Rectal smooth muscle tissue (tissue), 1 donor: Measurements from ENCODE around the gene OR8G1.
"Not testable (repeated sequence)": the region's sequence is repeated elsewhere in the genome, so short reads cannot be mapped to it uniquely, and the experiment has no call there.

Source experiments
- H3K27ac ChIP-seq: one replicate; pipeline ENCODE4 v1.7.0; 2013; ENCODE audit warnings: low read depth, low read length, inconsistent platforms
- H3K27me3 ChIP-seq: one replicate; pipeline ENCODE4 v1.7.0; 2013; ENCODE audit warnings: low read length; ENCODE audit not compliant: control insufficient read depth, insufficient read depth
- H3K36me3 ChIP-seq: one replicate; pipeline ENCODE4 v1.7.0; 2013; ENCODE audit warnings: low read length; ENCODE audit not compliant: control insufficient read depth, insufficient read depth
- H3K4me1 ChIP-seq: one replicate; pipeline ENCODE4 v1.7.0; 2013; ENCODE audit warnings: low read length; ENCODE audit not compliant: control insufficient read depth, insufficient read depth
- H3K4me3 ChIP-seq: one replicate; pipeline ENCODE4 v1.7.0; 2013; ENCODE audit warnings: low read length
- H3K9ac ChIP-seq: one replicate; pipeline ENCODE4 v1.7.0; 2013; ENCODE audit warnings: low read length

The OR8G1 gene

DNA sequence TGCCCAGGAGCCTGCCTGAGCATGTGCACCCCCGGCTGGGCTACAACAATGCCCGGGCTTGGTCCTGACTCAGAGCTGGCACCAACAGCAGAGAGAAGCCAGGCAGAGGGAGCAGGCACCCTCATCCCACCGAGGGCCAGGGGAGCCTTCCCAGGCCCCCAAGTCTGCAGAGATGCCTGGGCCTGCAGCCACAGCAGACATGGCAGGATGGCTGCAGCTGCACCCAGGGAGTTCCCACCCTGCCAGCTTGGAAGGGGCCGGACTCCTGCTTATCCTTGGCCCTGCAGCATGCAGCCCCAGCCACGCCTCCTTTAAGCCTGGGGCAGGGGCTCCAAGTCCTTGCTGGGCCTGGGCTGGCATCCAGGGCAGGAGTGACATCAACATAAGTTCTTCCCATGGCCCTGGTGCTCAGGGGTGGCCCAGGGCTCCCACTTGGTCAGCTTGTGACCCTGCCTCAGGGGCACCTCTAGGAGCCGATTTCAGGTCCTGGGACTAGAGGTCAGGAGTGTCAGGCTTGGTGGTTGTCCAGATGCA is 31.0 kb upstream of the OR8G1 start:
- H3K4me1 ChIP-seq, result no peaks in the 10 kb centered on the region

DNA sequence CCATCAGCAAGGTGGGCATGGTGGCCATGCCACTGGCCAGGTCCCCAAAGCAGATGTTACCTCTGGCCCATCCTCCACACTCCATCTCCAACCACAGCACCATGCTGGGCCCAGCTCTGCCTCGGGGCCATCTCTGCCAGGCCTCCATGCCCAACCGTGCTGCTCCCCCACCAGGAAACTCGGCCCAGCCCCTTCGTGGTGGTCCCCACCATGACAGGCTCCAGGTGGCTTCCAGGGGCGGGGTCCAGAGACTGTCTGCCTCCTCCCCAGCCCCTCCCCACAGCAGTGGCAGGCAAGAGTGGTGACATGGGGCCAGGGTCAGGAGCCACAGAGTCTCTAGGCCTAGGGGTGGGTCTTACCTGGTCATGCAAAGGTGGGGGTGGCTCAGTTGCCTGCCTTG is 30.5 kb upstream of the OR8G1 start:
- Histone ChIP-seq H3K36me3 (no peaks in the 10 kb centered on the region), H3K27me3 (no peaks in the 10 kb centered on the region), H3K27ac (no peak overlapping the region), H3K4me3 (no peak overlapping the region), H3K9ac (no peak overlapping the region), H3K4me1 (no peaks in the 10 kb centered on the region)

More for the DNA sequence above, 31.0 kb upstream of the OR8G1 start:
- H3K4me3 ChIP-seq, result no peak overlapping the region
- H3K9ac ChIP-seq, result no peak overlapping the region
- no peak overlapping the region for H3K27ac ChIP-seq
- no peaks in the 10 kb centered on the region for H3K27me3 ChIP-seq
- no peaks in the 10 kb centered on the region for H3K36me3 ChIP-seq

DNA sequence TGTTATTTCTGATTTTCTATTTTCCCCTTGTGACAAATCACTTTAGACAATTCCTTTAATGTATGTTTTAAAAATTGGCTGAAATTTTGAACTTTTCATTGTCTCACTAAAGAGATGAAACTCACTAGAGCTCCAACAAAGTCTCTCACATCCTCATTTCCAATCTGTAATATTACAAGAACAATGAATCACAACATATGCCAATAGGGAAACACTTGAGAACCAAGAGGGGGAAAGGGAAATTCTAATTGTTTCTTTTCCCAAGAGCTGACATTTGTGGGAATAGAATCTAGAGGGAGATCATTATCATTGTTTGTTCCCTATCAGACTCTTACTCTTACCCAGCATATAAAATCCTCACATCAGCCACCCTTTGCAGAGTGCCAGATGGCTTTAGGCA is 29.6 kb upstream of the OR8G1 start:
- Histone ChIP-seq H3K9ac (no peak overlapping the region), H3K36me3 (no peaks in the 10 kb centered on the region), H3K27ac (no peak overlapping the region), H3K27me3 (no peaks in the 10 kb centered on the region), H3K4me3 (no peak overlapping the region), H3K4me1 (no peaks in the 10 kb centered on the region)

DNA sequence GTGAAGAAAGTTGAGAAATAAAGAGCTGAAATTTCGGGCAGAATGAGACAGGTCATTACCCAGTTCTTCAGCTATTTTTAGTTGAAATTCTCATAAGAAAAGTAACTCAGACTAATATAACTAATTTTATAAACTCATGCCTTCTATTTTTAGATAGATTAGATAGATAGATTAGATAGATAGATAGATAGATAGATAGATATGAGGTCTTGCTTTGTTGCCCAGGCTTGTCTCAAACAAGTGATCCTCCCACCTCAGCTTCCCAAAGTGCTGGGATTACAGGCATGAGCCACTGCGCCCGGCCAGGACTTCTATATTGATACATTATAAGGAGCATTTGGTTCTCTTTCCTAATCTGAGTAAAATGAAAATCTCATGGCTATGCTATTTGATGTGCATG is 26.9 kb upstream of the OR8G1 start:
- Histone ChIP-seq H3K27me3 (no peaks in the 10 kb centered on the region), H3K4me1 (no peaks in the 10 kb centered on the region), H3K36me3 (no peaks in the 10 kb centered on the region), H3K4me3 (no peak overlapping the region), H3K9ac (no peak overlapping the region), H3K27ac (no peak overlapping the region)

DNA sequence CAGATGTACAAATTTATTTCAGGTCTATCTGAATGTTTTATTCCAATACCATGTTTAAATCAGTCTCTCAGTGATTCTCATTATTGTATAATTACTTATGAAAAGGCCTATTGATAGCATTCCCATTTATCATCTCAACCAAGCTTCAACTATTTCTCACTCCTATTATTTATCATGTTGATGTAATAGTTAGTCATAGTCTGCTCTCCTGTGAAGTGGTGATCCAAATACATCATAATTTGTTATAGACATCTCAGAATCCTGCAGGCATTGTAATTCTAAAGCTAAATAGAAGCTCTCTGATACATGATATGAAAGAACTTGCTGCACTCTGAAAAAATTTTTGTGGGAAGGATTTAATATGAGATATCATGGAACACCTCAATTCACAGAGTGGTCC is 21.8 kb upstream of the OR8G1 start:
- no peak overlapping the region for H3K4me3 ChIP-seq

DNA sequence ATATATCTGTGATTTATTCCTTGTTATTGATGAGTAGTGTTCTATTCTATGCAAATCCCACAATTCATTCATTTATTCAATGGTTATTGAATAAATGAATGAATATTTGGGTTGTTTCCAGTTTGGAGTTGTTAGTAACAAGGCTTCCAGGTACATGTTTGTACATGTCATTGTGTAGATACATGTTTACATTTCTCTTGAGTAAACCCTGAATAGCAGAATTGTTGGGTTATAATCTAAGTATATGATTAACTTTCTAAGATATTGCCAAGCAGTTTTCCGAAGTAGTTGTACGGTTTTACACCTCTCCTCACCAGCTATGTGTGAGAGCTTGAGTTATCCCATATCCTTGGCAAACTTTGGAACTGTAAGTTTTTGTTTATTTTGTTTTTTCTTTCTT is 18.5 kb upstream of the OR8G1 start:
- H3K27me3 ChIP-seq, result no peaks in the 10 kb centered on the region
- H3K4me1 ChIP-seq, result no peaks in the 10 kb centered on the region
- no peak overlapping the region for H3K9ac ChIP-seq
- no peaks in the 10 kb centered on the region for H3K36me3 ChIP-seq
- H3K27ac ChIP-seq, result no peak overlapping the region
- H3K4me3 ChIP-seq, result no peak overlapping the region

More for the DNA sequence above, 21.8 kb upstream of the OR8G1 start:
- Histone ChIP-seq H3K27ac (no peak overlapping the region), H3K4me1 (no peaks in the 10 kb centered on the region), H3K9ac (no peak overlapping the region), H3K27me3 (no peaks in the 10 kb centered on the region), H3K36me3 (no peaks in the 10 kb centered on the region)

DNA sequence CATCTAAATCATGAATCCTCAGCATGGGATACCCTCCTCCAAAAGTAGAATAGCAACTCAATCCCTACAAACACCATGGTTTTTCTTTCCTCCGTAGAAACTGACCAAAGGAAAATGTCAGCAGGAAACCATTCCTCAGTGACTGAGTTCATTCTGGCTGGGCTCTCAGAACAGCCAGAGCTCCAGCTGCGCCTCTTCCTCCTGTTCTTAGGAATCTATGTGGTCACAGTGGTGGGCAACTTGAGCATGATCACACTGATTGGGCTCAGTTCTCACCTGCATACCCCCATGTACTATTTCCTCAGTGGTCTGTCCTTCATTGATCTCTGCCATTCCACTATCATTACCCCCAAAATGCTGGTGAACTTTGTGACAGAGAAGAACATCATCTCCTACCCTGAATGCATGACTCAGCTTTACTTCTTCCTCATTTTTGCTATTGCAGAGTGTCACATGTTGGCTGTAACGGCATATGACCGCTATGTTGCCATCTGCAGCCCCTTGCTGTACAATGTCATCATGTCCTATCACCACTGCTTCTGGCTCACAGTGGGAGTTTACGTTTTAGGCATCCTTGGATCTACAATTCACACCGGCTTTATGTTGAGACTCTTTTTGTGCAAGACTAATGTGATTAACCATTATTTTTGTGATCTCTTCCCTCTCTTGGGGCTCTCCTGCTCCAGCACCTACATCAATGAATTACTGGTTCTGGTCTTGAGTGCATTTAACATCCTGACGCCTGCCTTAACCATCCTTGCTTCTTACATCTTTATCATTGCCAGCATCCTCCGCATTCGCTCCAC is 16.1 kb upstream of the OR8G1 start:
- H3K4me1 ChIP-seq, H3K27me3 ChIP-seq, H3K4me3 ChIP-seq, H3K9ac ChIP-seq, H3K27ac ChIP-seq, H3K36me3 ChIP-seq: not testable (repeated sequence)

GRCh38 chr11:124225471-124225870 is 15.4 kb upstream of the OR8G1 start:
- no peaks in the 10 kb centered on the region for H3K36me3 ChIP-seq
- H3K27ac ChIP-seq, result no peak overlapping the region
- no peaks in the 10 kb centered on the region for H3K4me1 ChIP-seq
- H3K27me3 ChIP-seq, result no peaks in the 10 kb centered on the region
- no peak overlapping the region for H3K9ac ChIP-seq
- H3K4me3 ChIP-seq, result no peak overlapping the region

DNA sequence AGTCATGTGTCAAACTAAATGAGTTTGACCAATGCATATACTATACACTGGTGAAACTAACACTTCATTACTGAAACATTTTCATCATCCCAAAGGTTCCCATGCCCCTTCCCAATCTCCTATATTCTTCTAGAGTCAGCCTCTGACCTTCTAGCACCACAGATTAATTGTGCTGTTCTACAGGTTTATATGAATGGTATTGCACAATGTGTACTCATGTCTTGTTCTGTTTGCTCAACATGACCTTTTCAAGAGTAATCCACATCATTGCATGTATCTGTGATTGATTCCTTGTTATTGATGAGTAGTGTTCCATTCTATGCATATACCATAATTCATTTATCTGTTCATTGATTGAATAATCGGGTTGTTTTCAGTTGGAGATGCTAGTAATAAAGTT is 7.5 kb upstream of the OR8G1 start:
- no peak overlapping the region for H3K27ac ChIP-seq
- no peaks in the 10 kb centered on the region for H3K36me3 ChIP-seq
- H3K9ac ChIP-seq, result no peak overlapping the region
- no peaks in the 10 kb centered on the region for H3K27me3 ChIP-seq
- no peaks in the 10 kb centered on the region for H3K4me1 ChIP-seq
- no peak overlapping the region for H3K4me3 ChIP-seq

GRCh38 chr11:124238512-124238911 is 2.4 kb upstream of the OR8G1 start:
- no peak overlapping the region for H3K27ac ChIP-seq
- no peaks in the 10 kb centered on the region for H3K4me1 ChIP-seq
- no peak overlapping the region for H3K9ac ChIP-seq
- no peaks in the 10 kb centered on the region for H3K36me3 ChIP-seq
- H3K27me3 ChIP-seq, result no peaks in the 10 kb centered on the region
- no peak overlapping the region for H3K4me3 ChIP-seq

GRCh38 chr11:124249869-124250268 is 9.0 kb downstream of the OR8G1 start:
- H3K4me1 ChIP-seq, H3K27me3 ChIP-seq, H3K4me3 ChIP-seq, H3K36me3 ChIP-seq, H3K27ac ChIP-seq, H3K9ac ChIP-seq: not testable (repeated sequence)

GRCh38 chr11:124256076-124256475 is 15.2 kb downstream of the OR8G1 start, which contains the start of gene OR8G5:
Gene OR8G5 (plus strand): TSS chr11:124256376. CDS start chr11:124264932, 8,556 bp downstream.
- Histone ChIP-seq H3K27ac (no peak within 1 kb of the TSS), H3K36me3 (no peaks in the 10 kb centered on the region), H3K4me3 (no peak within 1 kb of the TSS), H3K9ac (no peak within 1 kb of the TSS), H3K27me3 (no peaks in the 10 kb centered on the region), H3K4me1 (no peaks in the 10 kb centered on the region)

- not testable (repeated sequence) for H3K27ac ChIP-seq, H3K4me3 ChIP-seq, H3K9ac ChIP-seq, H3K4me1 ChIP-seq, H3K27me3 ChIP-seq, H3K36me3 ChIP-seq
These were observed 24.1 kb downstream of the OR8G1 start for GRCh38 chr11:124265041-124265440.
